T-cell (primary cell): ENCODE measurements around the gene ADAM22. TPM values are rescaled to one million over a fixed set of nuclear protein-coding genes. Genes with fewer than 3 reads are reported as not detected.

Experiments
- ATAC-seq, 4 experiments: fragments of 200-7000 bp in 3 of 4; fragments of 150-1000 bp in 1 of 4; cut with Tn5 transposase; replicated peaks in 1 of 4; 1 replicate in 3 of 4; 2 replicates in 1 of 4; pipeline ENCODE4 v1.10.0; 2021; ENCODE audit warnings: moderate library complexity in 3 of 4, mild to moderate bottlenecking in 2 of 4, moderate number of reproducible peaks in 1 of 4
- CTCF ChIA-PET, 2 donors: fragments of 300-600 bp; sonication (Branson Sonifier 250); formaldehyde crosslinking; loops; one replicate each; lab custom pipeline; 2022; ENCODE audit warnings: antibody characterized with exemption in 2 of 2; lab: Charles Lee
- POLR2A ChIA-PET, 2 donors: fragments of 300-600 bp; sonication (Branson Sonifier 250); formaldehyde crosslinking; loops; one replicate each; lab custom pipeline; 2022; ENCODE audit warnings: antibody characterized with exemption in 2 of 2; lab: Charles Lee
- DNase-seq, 35 experiments: peaks; one replicate each; pipeline versions ENCODE4 v3.0.0 to v3.0.0-alpha.2; 2013 to 2023
- H3K27ac ChIP-seq: one replicate; pipeline ENCODE4 v1.5.1; 2013; ENCODE audit warnings: low read length
- H3K27me3 ChIP-seq, 2 experiments: replicated peaks in 1 of 2; 1 replicate in 1 of 2; 2 replicates in 1 of 2; pipeline versions ENCODE4 v1.6.1 to v1.7.0; 2013; ENCODE audit warnings: low read length in 1 of 2, mixed read lengths in 1 of 2; ENCODE audit not compliant: control insufficient read depth in 2 of 2, insufficient read depth in 2 of 2; ENCODE audit errors: extremely low read depth in 1 of 2
- H3K36me3 ChIP-seq, 2 donors: 1 replicate in 1 of 2; 2 replicates in 1 of 2; pipeline versions ENCODE4 v1.6.1 to v1.7.0; 2013; ENCODE audit warnings: low read length in 1 of 2; ENCODE audit not compliant: control insufficient read depth in 2 of 2, insufficient read depth in 1 of 2; ENCODE audit errors: extremely low read depth in 1 of 2
- H3K4me1 ChIP-seq, 2 experiments: 1 replicate in 1 of 2; 2 replicates in 1 of 2; pipeline versions ENCODE4 v1.6.1 to v1.7.0; 2013; ENCODE audit warnings: low read length in 2 of 2, mixed read lengths in 1 of 2; ENCODE audit not compliant: insufficient read depth in 2 of 2, control insufficient read depth in 1 of 2; ENCODE audit errors: extremely low read depth in 1 of 2
- H3K4me3 ChIP-seq, 2 donors: 1 replicate in 1 of 2; 2 replicates in 1 of 2; pipeline versions ENCODE4 v1.5.1 to v1.7.0; 2013; ENCODE audit warnings: mild to moderate bottlenecking in 2 of 2, low read length in 1 of 2, moderate library complexity in 1 of 2; ENCODE audit not compliant: control insufficient read depth in 1 of 2; ENCODE audit errors: extremely low read depth in 1 of 2
- H3K9me3 ChIP-seq: 2 replicates; pipeline ENCODE4 v1.7.0; 2013
- H3K27ac Mint-ChIP-seq, 2 donors: one replicate each; pipeline ENCODE4 v1.8.0; 2020 to 2021; ENCODE audit warnings: mild to moderate bottlenecking in 2 of 2, mixed read lengths in 2 of 2
- H3K27me3 Mint-ChIP-seq, 2 donors: one replicate each; pipeline ENCODE4 v1.8.0; 2021 to 2022; ENCODE audit warnings: mixed read lengths in 2 of 2
- H3K36me3 Mint-ChIP-seq: one replicate; pipeline ENCODE4 v1.8.0; 2021; ENCODE audit warnings: mixed read lengths
- H3K4me1 Mint-ChIP-seq, 3 donors: one replicate each; pipeline ENCODE4 v1.8.0; 2020 to 2022; ENCODE audit warnings: mixed read lengths in 3 of 3, mild to moderate bottlenecking in 1 of 3
- H3K4me3 Mint-ChIP-seq, 3 donors: one replicate each; pipeline ENCODE4 v1.8.0; 2020 to 2022; ENCODE audit warnings: mild to moderate bottlenecking in 3 of 3, mixed read lengths in 3 of 3, moderate library complexity in 3 of 3
- H3K9me3 Mint-ChIP-seq, 3 donors: one replicate each; pipeline ENCODE4 v1.8.0; 2020 to 2022; ENCODE audit warnings: mixed read lengths in 3 of 3
- WGBS: methylation state at CpG from one replicate; pipeline ENCODE4 v1.1.5; 2013; ENCODE audit warnings: missing lambda C conversion rate; ENCODE audit not compliant: insufficient coverage; 5-methylcytosine and 5-hydroxymethylcytosine counted together
- total RNA-seq, 35 experiments: library from RNA in 6 of 35; stranded (reverse) in 6 of 35; fragments of 120-200 nt in 1 of 35; gene quantifications; one replicate each; pipeline versions ENCODE4 v1.2.1 to v1.2.4 and lab custom pipeline; 2013 to 2026

Gene ADAM22
- total RNA-seq, 5 donors from 2014 or later (not counting 1 experiment from before 2014, with no cell fraction given), result 2.9 to 5.6 (median 4.3) TPM

DNA sequence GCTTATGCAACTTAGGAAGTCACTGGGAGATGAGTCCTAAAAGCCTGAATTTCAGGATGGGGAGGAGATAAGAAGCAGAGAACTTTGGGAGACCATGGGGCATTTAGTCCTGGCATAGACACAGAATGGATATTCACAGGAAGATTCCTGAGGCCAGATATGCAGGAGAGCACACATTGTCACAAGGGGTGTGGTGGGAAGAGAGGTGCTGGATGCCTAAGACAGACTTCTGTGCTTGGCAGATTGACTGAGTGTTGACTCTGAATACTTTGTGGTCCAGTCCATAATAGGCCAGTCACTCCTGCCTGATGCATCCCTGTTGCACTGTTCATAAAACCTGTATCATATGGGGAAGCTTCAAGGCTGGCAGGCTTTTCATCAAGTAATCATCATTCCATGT lies 267.3 kb downstream of the ADAM22 start:
- Histone ChIP-seq H3K27ac (no peak overlapping the region), H3K9me3 (no peaks in the 10 kb centered on the region), H3K36me3 (peaks cover 3 to 25% of the 10 kb centered on the region in 2 donors), H3K4me3 (no peak overlapping the region), H3K4me1 (no peaks in the 10 kb centered on the region), H3K27me3 (no peaks in the 10 kb centered on the region)
- Mint-ChIP-seq H3K4me3 (no peak overlapping the region), H3K36me3 (peaks cover 38% of the 10 kb centered on the region), H3K27me3 (no peaks in the 10 kb centered on the region), H3K4me1 (peaks cover 0 to 5% (median 0%) of the 10 kb centered on the region in 3 donors), H3K9me3 (no peaks in the 10 kb centered on the region), H3K27ac (no peak overlapping the region)
- no peak for ATAC-seq
- POLR2A ChIA-PET, result no interaction called here
- DNase-seq, result no peak
- CTCF ChIA-PET, result interaction anchor here in 1 of 2 donors (0.7 kb wide), 1 partner anchor 15 kb away, joined by 3 read pairs; no protein-coding TSS in a partner anchor

DNA sequence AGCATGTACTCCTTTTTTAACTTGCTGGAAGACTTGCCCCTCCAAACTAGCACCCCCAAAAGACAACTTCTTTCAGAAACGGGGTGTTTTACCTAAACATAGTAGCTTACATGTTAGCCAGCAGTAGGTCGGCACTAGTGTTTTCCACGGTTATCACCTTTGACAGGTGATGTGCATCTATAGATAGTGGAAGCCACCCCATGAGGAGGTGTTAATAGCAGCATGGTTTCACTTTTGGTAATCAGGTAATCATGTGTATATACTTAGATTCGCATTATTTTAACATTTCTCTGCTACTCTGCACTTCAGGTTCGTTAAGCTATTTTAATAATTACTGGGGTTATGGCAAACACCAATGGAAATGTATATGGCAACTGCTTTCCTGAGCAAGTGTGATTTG lies 268.2 kb downstream of the ADAM22 start:
- POLR2A ChIA-PET, result no interaction called here
- Histone ChIP-seq H3K27me3 (no peaks in the 10 kb centered on the region), H3K27ac (no peak overlapping the region), H3K9me3 (no peaks in the 10 kb centered on the region), H3K36me3 (peaks cover 3 to 34% of the 10 kb centered on the region in 2 donors), H3K4me1 (no peaks in the 10 kb centered on the region), H3K4me3 (no peak overlapping the region)
- H3K9me3 Mint-ChIP-seq, result no peaks in the 10 kb centered on the region
- peaks cover 0 to 5% (median 0%) of the 10 kb centered on the region in 3 donors for H3K4me1 Mint-ChIP-seq
- no peak overlapping the region for H3K27ac Mint-ChIP-seq
- peaks cover 43% of the 10 kb centered on the region for H3K36me3 Mint-ChIP-seq
- ATAC-seq (no peak), DNase-seq (no peak)
- no CpG with 5 or more reads among the region's 5 CpGs for WGBS
- H3K27me3 Mint-ChIP-seq, result no peaks in the 10 kb centered on the region
- CTCF ChIA-PET, result interaction anchor here (0.7 to 1.0 kb wide), 2 partner anchors 10 kb away, joined by 3 read pairs; no protein-coding TSS in a partner anchor
- no peak overlapping the region for H3K4me3 Mint-ChIP-seq

DNA sequence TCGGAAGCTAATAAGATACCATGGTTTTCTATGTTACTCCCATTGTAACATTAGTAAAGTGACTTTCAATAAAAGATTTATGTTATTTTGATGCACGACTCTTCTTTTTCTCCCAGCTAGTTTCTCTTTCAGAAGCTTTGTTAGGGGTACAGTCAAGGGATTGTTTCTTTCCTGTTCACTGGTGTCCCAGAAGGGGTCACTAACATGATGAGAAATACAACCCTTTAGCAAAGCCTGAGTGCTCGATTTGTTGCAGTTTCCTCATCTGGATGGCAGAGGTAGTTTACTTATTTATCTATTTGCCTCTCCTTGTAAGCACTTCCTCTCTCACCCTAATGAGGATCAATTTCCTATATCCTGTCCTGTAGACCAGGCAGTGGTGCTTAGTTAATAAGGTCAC lies 268.7 kb downstream of the ADAM22 start:
- ATAC-seq (no peak), DNase-seq (no peak)
- no peaks in the 10 kb centered on the region for H3K27me3 Mint-ChIP-seq
- no peaks in the 10 kb centered on the region for H3K9me3 Mint-ChIP-seq
- no peak overlapping the region for H3K27ac ChIP-seq
- H3K36me3 Mint-ChIP-seq, result peaks cover 45% of the 10 kb centered on the region
- H3K4me1 Mint-ChIP-seq, result peaks cover 0 to 5% (median 0%) of the 10 kb centered on the region in 3 donors
- H3K4me3 Mint-ChIP-seq, result no peak overlapping the region
- WGBS, result no CpG with 5 or more reads among the region's 3 CpGs
- CTCF ChIA-PET, result interaction anchor here (0.7 to 1.0 kb wide), 2 partner anchors 9 to 10 kb away, joined by 3 read pairs; no protein-coding TSS in a partner anchor
- POLR2A ChIA-PET, result interaction anchor here in 1 of 2 donors (0.7 kb wide), 1 partner anchor 1039 kb away, joined by 3 read pairs; no protein-coding TSS in a partner anchor
- no peaks in the 10 kb centered on the region for H3K4me1 ChIP-seq
- H3K4me3 ChIP-seq, result no peak overlapping the region
- H3K9me3 ChIP-seq, result no peaks in the 10 kb centered on the region
- no peaks in the 10 kb centered on the region for H3K27me3 ChIP-seq
- H3K36me3 ChIP-seq, result peaks cover 6 to 37% of the 10 kb centered on the region in 2 donors
- no peak overlapping the region for H3K27ac Mint-ChIP-seq

DNA sequence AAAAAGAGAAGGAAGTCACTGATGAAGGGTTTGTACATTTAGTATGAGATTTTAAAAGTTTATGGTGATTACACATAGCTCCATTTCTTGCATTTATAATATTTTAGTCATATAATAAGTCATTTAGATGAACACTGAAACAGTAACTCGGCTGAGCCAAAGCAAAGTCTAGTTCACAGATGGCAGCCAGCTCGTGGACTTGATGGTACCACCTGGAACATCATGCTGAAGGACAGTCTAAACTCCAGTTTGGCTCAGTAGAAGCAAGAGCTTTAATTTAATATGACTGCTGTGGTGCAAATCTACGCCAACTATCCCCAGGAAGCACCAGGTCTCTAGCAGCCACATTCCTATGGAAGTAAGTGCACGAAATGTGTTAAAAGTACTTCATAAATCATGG lies 269.4 kb downstream of the ADAM22 start:
- no peaks in the 10 kb centered on the region for H3K27me3 ChIP-seq
- DNase-seq, result no peak
- H3K36me3 Mint-ChIP-seq, result peaks cover 49% of the 10 kb centered on the region
- WGBS, result 100% methylated on average over 1 of the region's 4 CpGs
- peaks cover 0 to 5% (median 0%) of the 10 kb centered on the region in 3 donors for H3K4me1 Mint-ChIP-seq
- no peaks in the 10 kb centered on the region for H3K4me1 ChIP-seq
- CTCF ChIA-PET, result interaction anchor here in 1 of 2 donors (1.0 kb wide), 1 partner anchor 9 kb away, joined by 3 read pairs; no protein-coding TSS in a partner anchor
- no peak overlapping the region for H3K4me3 ChIP-seq
- H3K27me3 Mint-ChIP-seq, result no peaks in the 10 kb centered on the region
- H3K27ac Mint-ChIP-seq, result no peak overlapping the region
- no peak overlapping the region for H3K27ac ChIP-seq
- no peak overlapping the region for H3K4me3 Mint-ChIP-seq
- H3K9me3 ChIP-seq, result no peaks in the 10 kb centered on the region
- POLR2A ChIA-PET, result interaction anchor here (0.7 to 0.8 kb wide), 2 partner anchors 9 to 1039 kb away, joined by 3 read pairs; no protein-coding TSS in a partner anchor
- peaks cover 6 to 38% of the 10 kb centered on the region in 2 donors for H3K36me3 ChIP-seq
- no peak for ATAC-seq
- no peaks in the 10 kb centered on the region for H3K9me3 Mint-ChIP-seq

DNA sequence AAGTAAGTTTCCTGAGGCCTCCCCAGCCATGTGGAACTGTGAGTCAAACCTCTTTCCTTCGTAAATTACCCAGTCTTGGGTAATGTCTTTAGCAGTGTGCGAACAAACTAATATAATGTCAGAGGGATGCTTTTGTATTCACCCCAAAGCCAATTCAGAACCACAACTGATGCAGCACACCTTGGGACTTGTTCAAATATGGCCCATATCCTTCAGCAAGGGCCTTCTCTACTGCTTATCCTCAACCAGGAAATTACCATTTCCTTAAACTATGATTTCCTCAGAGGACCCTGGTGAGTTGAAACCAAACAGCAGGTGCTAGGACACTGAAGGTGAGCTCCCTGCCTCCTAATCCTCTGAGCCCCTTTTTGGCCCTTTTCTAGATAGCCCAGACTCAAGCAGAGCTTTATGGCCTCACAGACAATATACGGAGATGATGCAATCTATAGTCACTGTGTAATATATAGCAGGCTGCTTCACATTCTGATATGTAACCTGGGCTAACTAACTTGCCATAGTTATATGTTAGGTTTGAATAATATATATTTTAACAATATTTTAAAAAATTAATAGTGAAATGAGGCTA lies 270.6 kb downstream of the ADAM22 start:
- no peaks in the 10 kb centered on the region for H3K9me3 Mint-ChIP-seq
- H3K36me3 Mint-ChIP-seq, result peaks cover 56% of the 10 kb centered on the region
- no peak overlapping the region for H3K4me3 Mint-ChIP-seq
- ChIA-PET CTCF (no interaction called here), POLR2A (no interaction called here)
- no peaks in the 10 kb centered on the region for H3K4me1 ChIP-seq
- peaks cover 6 to 49% of the 10 kb centered on the region in 2 donors for H3K36me3 ChIP-seq
- ATAC-seq, result no peak
- H3K4me1 Mint-ChIP-seq, result peaks cover 0 to 5% (median 0%) of the 10 kb centered on the region in 3 donors
- no peak overlapping the region for H3K27ac ChIP-seq
- no CpG with 5 or more reads among the region's 3 CpGs for WGBS
- DNase-seq, result no peak
- H3K9me3 ChIP-seq, result no peaks in the 10 kb centered on the region
- H3K27me3 Mint-ChIP-seq, result no peaks in the 10 kb centered on the region
- H3K4me3 ChIP-seq, result no peak overlapping the region
- no peaks in the 10 kb centered on the region for H3K27me3 ChIP-seq
- peak overlapping the region in 1 of 2 donors; percentile 22 for H3K27ac Mint-ChIP-seq

DNA sequence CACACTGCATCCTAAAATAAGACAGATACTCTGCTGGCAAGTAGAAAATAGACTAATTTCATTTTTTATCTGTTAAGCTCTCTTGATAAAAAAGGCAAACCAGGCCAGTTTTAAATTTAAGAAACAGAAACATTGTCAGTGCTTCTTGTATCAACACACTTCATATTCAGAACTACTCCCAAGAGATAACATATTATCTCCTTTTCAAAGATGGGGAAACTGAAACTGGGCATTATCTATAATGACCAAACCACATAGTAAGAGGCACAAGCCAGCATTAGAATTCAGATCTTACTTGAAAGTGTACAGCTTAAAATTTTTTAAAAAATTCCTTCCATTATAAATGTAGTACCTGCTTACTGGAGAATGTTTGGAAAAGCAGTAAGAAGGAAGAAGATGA lies 271.1 kb downstream of the ADAM22 start:
- no peaks in the 10 kb centered on the region for H3K4me1 ChIP-seq
- H3K27me3 ChIP-seq, result no peaks in the 10 kb centered on the region
- ChIA-PET CTCF (interaction anchor here in 1 of 2 donors (1.0 kb wide), 1 partner anchor 15 kb away, joined by 3 read pairs; the partner anchor contains the start of gene SRI), POLR2A (no interaction called here)
- H3K4me3 ChIP-seq, result no peak overlapping the region
- Mint-ChIP-seq H3K9me3 (no peaks in the 10 kb centered on the region), H3K36me3 (peaks cover 61% of the 10 kb centered on the region), H3K27me3 (no peaks in the 10 kb centered on the region), H3K27ac (no peak overlapping the region), H3K4me3 (no peak overlapping the region), H3K4me1 (peaks cover 0 to 5% (median 0%) of the 10 kb centered on the region in 3 donors)
- H3K9me3 ChIP-seq, result no peaks in the 10 kb centered on the region
- H3K36me3 ChIP-seq, result peaks cover 6 to 55% of the 10 kb centered on the region in 2 donors
- DNase-seq, result no peak
- no peak for ATAC-seq
- H3K27ac ChIP-seq, result no peak overlapping the region
